SK-N-MC (cell line): ENCODE measurements around the gene MBD3.
A peak's percentile ranks its signal among the peaks of the same experiment; 100 is the strongest.

Experiments used
- DNase-seq: peaks from one replicate; pipeline ENCODE4 v3.0.0-alpha.2; 2011; ENCODE audit warnings: low read depth, low spot score
- H3K27ac ChIP-seq: fragments of 200-600 bp; sonication (generic); 2 replicates; pipeline ENCODE4 v1.5.1; 2016; ENCODE audit warnings: mixed run types
- H3K36me3 ChIP-seq: fragments of 200-600 bp; sonication (generic); 2 replicates; pipeline ENCODE4 v1.6.1; 2017; ENCODE audit warnings: antibody characterized with exemption, low read length, mixed read lengths; ENCODE audit not compliant: insufficient read depth
- H3K4me3 ChIP-seq: fragments of 200-600 bp; sonication (generic); 2 replicates; pipeline ENCODE4 v1.5.1; 2016
- H3K9ac ChIP-seq: fragments of 200-600 bp; sonication (generic); 2 replicates; pipeline ENCODE4 v1.8.0; 2017; ENCODE audit warnings: mixed run types, mixed read lengths; ENCODE audit not compliant: insufficient read length
- H3K9me3 ChIP-seq: fragments of 200-600 bp; sonication (generic); 2 replicates; pipeline ENCODE4 v1.6.1; 2017; ENCODE audit warnings: low read depth, mild to moderate bottlenecking, antibody characterized with exemption, low read length, moderate library complexity, mixed read lengths
- EZH2 ChIP-seq: fragments of 200-600 bp; sonication (generic); IDR thresholded peaks from one replicate; pipeline ENCODE4 v1.6.1; 2017; ENCODE audit warnings: antibody characterized with exemption
- FOXP2 ChIP-seq: optimal IDR thresholded peaks from 2 replicates; pipeline ENCODE3; 2011; ENCODE audit warnings: mild to moderate bottlenecking, moderate library complexity; ENCODE audit not compliant: insufficient read depth; ENCODE audit errors: extremely low read length, control extremely low read depth
- POLR2AphosphoS5 ChIP-seq: IDR thresholded peaks from 2 replicates; pipeline ENCODE4 v1.6.1; 2012; ENCODE audit warnings: mild to moderate bottlenecking, low read depth, low read length, borderline replicate concordance

The MBD3 gene

DNA sequence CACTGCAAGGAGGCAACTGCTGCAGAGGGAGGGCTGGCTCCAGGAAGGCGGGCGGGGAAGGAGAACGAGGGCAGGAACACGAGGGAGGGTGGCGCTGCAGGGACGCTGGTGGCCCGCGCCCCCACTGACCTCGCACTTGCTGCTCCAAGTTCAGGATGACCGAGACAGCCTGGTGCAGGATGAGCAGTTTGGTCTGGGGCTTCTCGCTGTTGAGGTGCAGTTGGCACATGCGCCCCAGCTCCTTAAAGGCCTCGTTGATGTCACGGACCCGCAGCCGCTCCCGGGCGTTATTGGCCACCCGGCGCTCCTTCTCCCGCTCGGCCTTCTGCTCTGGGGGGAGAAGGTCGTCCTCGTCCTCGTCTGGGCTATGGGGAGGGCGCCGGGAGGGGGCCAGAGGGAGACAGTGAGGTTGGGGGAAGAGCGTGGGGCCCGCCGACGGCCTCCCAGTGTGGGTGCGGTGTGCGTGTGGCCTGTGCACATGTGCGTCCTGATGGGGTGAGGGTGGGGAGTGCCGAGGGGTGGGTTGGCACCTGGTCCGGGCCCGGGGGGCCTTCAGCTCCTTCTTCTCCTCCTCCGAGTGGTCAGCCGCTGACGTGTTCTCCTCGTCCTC, 22.6 kb upstream of the MBD3 start:
- peaks cover 91% of the 10 kb centered on the region for H3K36me3 ChIP-seq
- DNase-seq, result no peak
- no peak overlapping the region for H3K4me3 ChIP-seq
- H3K27ac ChIP-seq, result no peak overlapping the region
- TF ChIP-seq FOXP2 (no peak), POLR2AphosphoS5 (no peak), EZH2 (no peak)
- no peaks in the 10 kb centered on the region for H3K9me3 ChIP-seq
- no peak overlapping the region for H3K9ac ChIP-seq

- no peak for DNase-seq
- H3K9ac ChIP-seq, result no peak overlapping the region
- TF ChIP-seq FOXP2, result no peak
- TF ChIP-seq POLR2AphosphoS5, result no peak
- TF ChIP-seq EZH2, result no peak
- H3K36me3 ChIP-seq, result peaks cover 86% of the 10 kb centered on the region
- no peak overlapping the region for H3K4me3 ChIP-seq
- H3K9me3 ChIP-seq, result no peaks in the 10 kb centered on the region
- H3K27ac ChIP-seq, result no peak overlapping the region
Observed at GRCh38 chr19:1613808-1614570, 21.3 kb upstream of the MBD3 start.

GRCh38 chr19:1613146-1613545, 20.5 kb upstream of the MBD3 start:
- no peak overlapping the region for H3K4me3 ChIP-seq
- H3K27ac ChIP-seq, result no peak overlapping the region
- H3K36me3 ChIP-seq, result peaks cover 79% of the 10 kb centered on the region
- TF ChIP-seq EZH2, result no peak
- TF ChIP-seq FOXP2, result no peak
- no peak for TF ChIP-seq POLR2AphosphoS5
- H3K9ac ChIP-seq, result no peak overlapping the region
- no peaks in the 10 kb centered on the region for H3K9me3 ChIP-seq
- DNase-seq, result no peak

- Histone ChIP-seq H3K27ac (no peak overlapping the region), H3K36me3 (peaks cover 72% of the 10 kb centered on the region), H3K9me3 (no peaks in the 10 kb centered on the region), H3K9ac (no peak overlapping the region), H3K4me3 (no peak overlapping the region)
- no peak for DNase-seq
- TF ChIP-seq FOXP2 (no peak), POLR2AphosphoS5 (no peak; the same call in 1 of the 2 replicates), EZH2 (no peak)
Observed at GRCh38 chr19:1612114-1613086, 19.7 kb upstream of the MBD3 start.

GRCh38 chr19:1611353-1611752, 18.7 kb upstream of the MBD3 start:
- H3K4me3 ChIP-seq, result no peak overlapping the region
- no peak for DNase-seq
- peaks cover 61% of the 10 kb centered on the region for H3K36me3 ChIP-seq
- H3K9ac ChIP-seq, result no peak overlapping the region
- TF ChIP-seq FOXP2, result no peak
- TF ChIP-seq EZH2, result no peak
- TF ChIP-seq POLR2AphosphoS5, result no peak
- no peak overlapping the region for H3K27ac ChIP-seq
- no peaks in the 10 kb centered on the region for H3K9me3 ChIP-seq

- Histone ChIP-seq H3K4me3 (no peak overlapping the region), H3K9ac (no peak overlapping the region), H3K9me3 (no peaks in the 10 kb centered on the region), H3K36me3 (peaks cover 56% of the 10 kb centered on the region), H3K27ac (no peak overlapping the region)
- no peak for DNase-seq
- TF ChIP-seq POLR2AphosphoS5 (no peak), FOXP2 (no peak), EZH2 (no peak)
Observed at GRCh38 chr19:1610579-1610978, 17.9 kb upstream of the MBD3 start.

- Histone ChIP-seq H3K9ac (no peak overlapping the region), H3K36me3 (peaks cover 49% of the 10 kb centered on the region), H3K4me3 (no peak overlapping the region), H3K27ac (peak overlapping the region; percentile 46; the same call in 1 of the 2 replicates), H3K9me3 (no peaks in the 10 kb centered on the region)
- no peak for DNase-seq
- no peak for TF ChIP-seq EZH2
- no peak for TF ChIP-seq POLR2AphosphoS5
- no peak for TF ChIP-seq FOXP2
Observed at GRCh38 chr19:1609680-1610474, 17.2 kb upstream of the MBD3 start.
